GM23248 (cell line): ENCODE data around the gene RNLS. TPM values are rescaled to one million over a fixed set of nuclear protein-coding genes. Genes with fewer than 3 reads are reported as not detected.

Experiments
- DNase-seq: peaks from one replicate; pipeline ENCODE4 v3.0.0-alpha.2; 2015
- H2AFZ ChIP-seq: fragments of 200-600 bp; sonication (generic); 2 replicates; pipeline ENCODE4 v1.6.1; 2016; ENCODE audit warnings: antibody characterized with exemption
- H3F3A ChIP-seq: fragments of 200-600 bp; sonication (generic); 2 replicates; pipeline ENCODE4 v1.6.1; 2016; ENCODE audit warnings: mild to moderate bottlenecking, antibody characterized with exemption, mixed run types; ENCODE audit not compliant: insufficient read depth
- H3K27ac ChIP-seq: fragments of 200-600 bp; sonication (generic); 2 replicates; pipeline ENCODE4 v1.5.1; 2016; ENCODE audit warnings: mild to moderate bottlenecking
- H3K27me3 ChIP-seq: fragments of 200-600 bp; sonication (generic); replicated peaks from 2 replicates; pipeline ENCODE4 v1.6.1; 2016; ENCODE audit warnings: mild to moderate bottlenecking; ENCODE audit not compliant: insufficient read depth
- H3K36me3 ChIP-seq: fragments of 200-600 bp; sonication (generic); 2 replicates; pipeline ENCODE4 v1.6.1; 2016; ENCODE audit warnings: low read depth, mild to moderate bottlenecking
- H3K4me1 ChIP-seq: fragments of 200-600 bp; sonication (generic); 2 replicates; pipeline ENCODE4 v1.6.1; 2016; ENCODE audit warnings: mild to moderate bottlenecking; ENCODE audit not compliant: insufficient read depth
- H3K4me2 ChIP-seq: fragments of 200-600 bp; sonication (generic); one replicate; pipeline ENCODE4 v1.6.1; 2016; ENCODE audit warnings: mild to moderate bottlenecking; ENCODE audit not compliant: unreplicated experiment
- H3K4me3 ChIP-seq: fragments of 200-600 bp; sonication (generic); 2 replicates; pipeline ENCODE4 v1.5.1; 2016; ENCODE audit warnings: mild to moderate bottlenecking
- H3K79me2 ChIP-seq: fragments of 200-600 bp; sonication (generic); 2 replicates; pipeline ENCODE4 v1.6.1; 2016; ENCODE audit warnings: mild to moderate bottlenecking; ENCODE audit not compliant: insufficient read depth
- H3K9ac ChIP-seq: fragments of 200-600 bp; sonication (generic); 2 replicates; pipeline ENCODE4 v1.6.1; 2016; ENCODE audit warnings: mild to moderate bottlenecking
- H3K9me2 ChIP-seq: fragments of 200-600 bp; sonication (generic); 2 replicates; pipeline ENCODE4 v1.6.1; 2016; ENCODE audit warnings: mixed run types, mild to moderate bottlenecking, moderate library complexity; ENCODE audit not compliant: insufficient read depth
- H3K9me3 ChIP-seq: fragments of 200-600 bp; sonication (generic); one replicate; pipeline ENCODE4 v1.6.1; 2017; ENCODE audit warnings: low read depth
- H4K20me1 ChIP-seq: fragments of 200-600 bp; sonication (generic); 2 replicates; pipeline ENCODE4 v1.6.0; 2016; ENCODE audit not compliant: insufficient read depth
- EZH2 ChIP-seq: fragments of 200-600 bp; sonication (generic); IDR thresholded peaks from 2 replicates; pipeline ENCODE4 v1.6.1; 2018; ENCODE audit warnings: antibody characterized with exemption, mild to moderate bottlenecking; ENCODE audit not compliant: insufficient read depth, poor library complexity, severe bottlenecking
- EZH2phosphoT487 ChIP-seq: fragments of 200-600 bp; sonication (generic); IDR thresholded peaks from 2 replicates; pipeline ENCODE4 v1.6.1; 2018; ENCODE audit warnings: antibody characterized with exemption, moderate library complexity, mild to moderate bottlenecking, low read depth; ENCODE audit not compliant: insufficient read depth
- WGBS, 2 experiments: methylation state at CpG; one replicate each; pipeline ENCODE4 v1.1.6; 2015 to 2017; ENCODE audit warnings: low lambda C conversion rate in 2 of 2, low coverage in 1 of 2; ENCODE audit errors: missing lambda C conversion rate in 2 of 2; 5-methylcytosine and 5-hydroxymethylcytosine counted together
- in situ Hi-C: fragments of 300-500 bp; cut with MboI; formaldehyde crosslinking; loops from 2 replicates; pipeline ENCODE4 v1.15.0; 2020
- polyA plus RNA-seq: library from polyadenylated mRNA; unstranded; fragments of >200 nt; fragmentation: Nextera tagmentation; extraction: Ambion mirVana; gene quantifications from 2 replicates; pipeline ENCODE4 v1.2.1, GENCODE V29; 2016
- total RNA-seq: library from RNA; depleted of rRNA; stranded (reverse); fragments of >200 nt; shearing (Covaris generic); gene quantifications from 2 replicates; pipeline ENCODE4 v1.2.3, GENCODE V29; 2014

Gene RNLS
- total and polyA plus RNA-seq, 2 experiments from 2014 or later: 11.5 to 23.1 TPM

GRCh38 chr10:88505680-88506215 lies 77.4 kb downstream of the RNLS start:
- 42 to 61% methylated on average over 1 of the region's 1 CpG for WGBS, 2 experiments

GRCh38 chr10:88505265-88505664 lies 77.9 kb downstream of the RNLS start:
- DNase-seq: no peak
- no peaks in the 10 kb centered on the region for H3K36me3 ChIP-seq
- no peak overlapping the region for H3K4me3 ChIP-seq
- no peaks in the 10 kb centered on the region for H3K9me3 ChIP-seq
- no peak overlapping the region for H3K27ac ChIP-seq
- 68 to 100% methylated on average over 1 of the region's 1 CpG for WGBS, 2 experiments
- no peaks in the 10 kb centered on the region for H3K79me2 ChIP-seq
- H3K9ac ChIP-seq: no peak overlapping the region
- no peaks in the 10 kb centered on the region for H3K27me3 ChIP-seq
- no peaks in the 10 kb centered on the region for H4K20me1 ChIP-seq
- no peak for TF ChIP-seq EZH2
- no peak for TF ChIP-seq EZH2phosphoT487
- no peak overlapping the region for H2AFZ ChIP-seq
- H3K4me1 ChIP-seq: peaks cover 4% of the 10 kb centered on the region
- no peaks in the 10 kb centered on the region for H3K9me2 ChIP-seq
- H3K4me2 ChIP-seq: no peak overlapping the region
- in situ Hi-C loops: no loop called here
- peaks cover 3% of the 10 kb centered on the region; the same call in 1 of the 2 replicates for H3F3A ChIP-seq

More at GRCh38 chr10:88505680-88506215, 77.4 kb downstream of the RNLS start:
- Histone ChIP-seq H3K4me2 (no peak overlapping the region), H3K27me3 (no peaks in the 10 kb centered on the region), H3K9me2 (no peaks in the 10 kb centered on the region), H3K36me3 (no peaks in the 10 kb centered on the region), H3F3A (no peaks in the 10 kb centered on the region), H3K79me2 (no peaks in the 10 kb centered on the region), H3K9me3 (no peaks in the 10 kb centered on the region), H2AFZ (no peak overlapping the region), H3K9ac (no peak overlapping the region), H4K20me1 (no peaks in the 10 kb centered on the region), H3K4me1 (no peaks in the 10 kb centered on the region), H3K4me3 (no peak overlapping the region), H3K27ac (no peak overlapping the region)
- in situ Hi-C loops: no loop called here
- TF ChIP-seq EZH2 (no peak), EZH2phosphoT487 (no peak)
- DNase-seq: no peak

DNA sequence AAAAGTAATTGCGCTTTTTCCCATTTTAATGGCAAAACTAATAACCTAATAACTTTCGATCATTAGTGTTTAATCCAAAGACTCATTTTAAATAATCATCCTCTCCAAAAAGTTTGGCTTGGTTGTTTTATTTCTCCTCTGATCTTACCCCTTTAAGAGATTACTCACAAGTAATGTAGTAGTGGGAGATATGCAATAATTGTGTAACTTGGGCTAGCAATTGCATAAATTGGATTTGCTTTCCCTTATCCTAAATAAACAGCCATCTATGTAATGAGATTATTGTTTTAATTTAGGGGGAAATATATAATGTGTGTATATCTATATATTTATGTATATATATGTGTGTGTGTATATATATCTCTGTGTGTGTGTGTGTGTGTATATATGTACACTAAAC lies 82.5 kb downstream of the RNLS start:
- Histone ChIP-seq H3K36me3 (no peaks in the 10 kb centered on the region), H4K20me1 (no peaks in the 10 kb centered on the region), H3K9me3 (no peaks in the 10 kb centered on the region), H3F3A (peaks cover 29% of the 10 kb centered on the region; the same call in 1 of the 2 replicates), H3K4me1 (peaks cover 23% of the 10 kb centered on the region), H3K4me2 (peak overlapping the region; percentile 42), H3K27ac (no peak overlapping the region), H2AFZ (no peak overlapping the region), H3K27me3 (no peaks in the 10 kb centered on the region), H3K9ac (no peak overlapping the region), H3K79me2 (no peaks in the 10 kb centered on the region), H3K9me2 (no peaks in the 10 kb centered on the region), H3K4me3 (no peak overlapping the region)
- no peak for TF ChIP-seq EZH2
- TF ChIP-seq EZH2phosphoT487: no peak
- in situ Hi-C loops: no loop called here
- DNase-seq: peak; percentile 30
- 95 to 97% methylated on average over 2 of the region's 2 CpGs for WGBS, 2 experiments

GRCh38 chr10:88499569-88500470 lies 83.3 kb downstream of the RNLS start:
- in situ Hi-C loops: no loop called here
- DNase-seq: peak; percentile 75
- WGBS, 2 experiments: 60% methylated on average over 6 of the region's 6 CpGs

More at GRCh38 chr10:88499569-88500470, 83.3 kb downstream of the RNLS start:
- TF ChIP-seq EZH2 (no peak), EZH2phosphoT487 (no peak)
- no peak overlapping the region for H3K27ac ChIP-seq
- no peaks in the 10 kb centered on the region for H3K9me3 ChIP-seq
- no peaks in the 10 kb centered on the region for H3K36me3 ChIP-seq
- H2AFZ ChIP-seq: no peak overlapping the region
- peaks cover 23% of the 10 kb centered on the region for H3K4me1 ChIP-seq
- H3K27me3 ChIP-seq: no peaks in the 10 kb centered on the region
- no peak overlapping the region for H3K4me3 ChIP-seq
- no peaks in the 10 kb centered on the region for H4K20me1 ChIP-seq
- H3F3A ChIP-seq: peaks cover 29% of the 10 kb centered on the region; the same call in 1 of the 2 replicates
- no peaks in the 10 kb centered on the region for H3K9me2 ChIP-seq
- no peak overlapping the region for H3K9ac ChIP-seq
- no peaks in the 10 kb centered on the region for H3K79me2 ChIP-seq
- peak overlapping the region; percentile 42 for H3K4me2 ChIP-seq
